GM12873 (cell line): Measurements from ENCODE around the gene LRRC28.
A peak's percentile ranks its signal among the peaks of the same experiment; 100 is the strongest.

ENCODE experiments used
- CTCF ChIP-seq: IDR thresholded peaks from 2 replicates; pipeline ENCODE4 v1.5.1; 2012; ENCODE audit warnings: low read depth, mild to moderate bottlenecking, moderate library complexity, low read length, control low read depth; ENCODE audit not compliant: insufficient read depth; ENCODE audit errors: missing control alignments

LRRC28 gene

DNA sequence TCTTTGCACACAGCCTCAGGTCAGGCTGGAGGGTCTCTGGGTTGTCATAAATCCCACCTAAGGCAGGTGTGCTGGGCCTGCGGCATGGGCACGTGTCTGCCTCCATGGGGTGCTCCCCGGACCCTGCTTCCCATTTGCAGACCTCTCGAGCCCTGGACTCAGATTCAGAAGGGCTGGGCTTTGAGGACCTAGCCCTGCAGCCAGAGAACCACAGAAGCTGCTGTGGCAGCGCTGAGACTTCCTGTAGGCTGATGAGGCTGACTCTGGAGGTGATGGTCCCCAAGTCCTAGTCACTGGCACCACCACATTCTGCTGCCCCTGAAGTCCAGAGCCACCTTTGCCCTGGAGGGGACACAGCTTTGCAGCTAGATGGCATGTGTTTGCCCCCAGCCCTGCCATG, 156.4 kb downstream of the LRRC28 start:
- no peak for TF ChIP-seq CTCF

DNA sequence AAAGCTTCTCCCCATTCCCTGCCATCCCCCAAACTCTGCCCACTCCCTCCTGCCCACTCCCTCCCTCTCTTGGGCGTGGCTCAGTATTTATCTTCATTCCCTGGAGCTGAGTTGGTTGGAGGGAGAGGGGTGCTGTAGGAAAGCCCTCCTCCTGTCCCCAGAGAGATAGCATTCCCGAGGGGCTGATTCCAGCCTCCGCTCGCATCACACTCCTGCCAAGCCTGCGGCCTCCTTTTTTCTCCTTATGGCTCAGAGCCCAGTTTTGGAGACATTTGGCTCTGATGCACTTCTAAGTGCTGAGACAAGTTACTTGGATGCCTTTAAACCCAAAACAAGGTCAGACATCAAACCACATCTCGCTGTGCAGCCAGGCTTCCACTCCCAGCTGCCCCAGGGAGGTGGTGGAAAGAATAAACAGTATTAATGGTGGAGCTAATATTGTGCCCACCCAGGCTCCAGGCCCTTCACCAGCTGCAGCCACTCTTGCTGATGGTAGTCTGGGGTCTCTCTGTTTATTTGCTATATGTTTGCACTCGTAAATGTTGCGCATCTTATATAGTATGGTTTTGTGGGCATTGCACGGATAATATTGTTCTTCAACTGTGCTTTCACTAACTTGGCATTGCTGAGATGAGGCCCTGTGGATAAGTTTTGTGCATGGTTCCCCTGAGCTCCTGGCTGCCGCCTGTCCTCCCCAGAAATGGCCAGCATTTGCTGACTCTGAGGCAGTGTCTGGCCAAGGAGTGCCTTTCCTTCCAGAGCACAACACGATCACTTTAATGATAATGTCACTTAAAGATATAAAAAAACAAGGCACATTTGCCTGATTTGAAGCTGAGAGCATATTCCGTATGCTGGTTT, 157.2 kb downstream of the LRRC28 start:
- TF ChIP-seq CTCF: no peak

DNA sequence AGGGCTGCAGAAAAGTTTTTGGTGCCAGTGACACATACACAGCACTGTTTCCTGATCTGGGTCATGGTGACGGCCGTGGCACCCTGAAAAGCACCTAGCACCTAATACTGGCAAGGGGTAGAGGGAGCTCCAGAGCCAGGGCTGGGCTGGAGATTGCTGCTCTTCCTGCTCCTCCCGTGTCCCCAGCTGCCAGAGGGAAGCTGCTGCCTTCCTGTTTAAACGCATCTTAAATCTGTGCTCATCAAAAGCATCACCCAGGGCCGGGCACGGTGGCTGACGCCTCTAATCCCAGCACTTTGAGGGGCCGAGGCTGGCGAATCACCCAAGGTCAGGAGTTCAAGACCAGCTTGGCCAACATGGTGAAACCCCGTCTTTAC, 157.8 kb downstream of the LRRC28 start:
- TF ChIP-seq CTCF: peak; percentile 50

GRCh38 chr15:99409560-99409959, 158.3 kb downstream of the LRRC28 start:
- no peak for TF ChIP-seq CTCF

- no peak for TF ChIP-seq CTCF
Observed at GRCh38 chr15:99410477-99410876, 159.2 kb downstream of the LRRC28 start.

DNA sequence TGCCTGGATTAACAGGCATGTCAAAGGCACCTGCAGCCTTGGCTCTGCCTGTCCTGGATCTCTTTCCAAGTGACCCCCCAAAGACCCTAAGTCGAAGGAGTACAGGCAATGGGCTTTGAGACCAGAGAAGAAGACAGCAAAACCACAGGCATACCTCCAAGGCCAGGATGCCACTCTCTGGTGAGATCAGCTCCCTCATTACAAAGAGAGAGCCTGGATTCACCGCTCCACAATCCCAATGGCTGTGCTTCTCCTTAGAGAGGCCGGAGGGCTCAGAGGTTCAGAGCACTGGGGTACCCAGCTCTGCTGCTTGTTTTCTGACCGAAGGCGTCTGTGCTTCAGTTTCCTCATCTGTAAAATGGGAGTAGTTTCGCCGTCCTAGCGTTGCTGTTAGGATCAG, 160.0 kb downstream of the LRRC28 start:
- TF ChIP-seq CTCF: no peak

GRCh38 chr15:99412082-99412481, 160.8 kb downstream of the LRRC28 start:
- TF ChIP-seq CTCF: no peak
